ENCODE data around the gene PIM2. TPM values are rescaled to one million over a fixed set of nuclear protein-coding genes. Genes with fewer than 3 reads are reported as not detected.

Gene PIM2
- total RNA-seq, 1 donor from 2014 or later, result 5.6 TPM

DNA sequence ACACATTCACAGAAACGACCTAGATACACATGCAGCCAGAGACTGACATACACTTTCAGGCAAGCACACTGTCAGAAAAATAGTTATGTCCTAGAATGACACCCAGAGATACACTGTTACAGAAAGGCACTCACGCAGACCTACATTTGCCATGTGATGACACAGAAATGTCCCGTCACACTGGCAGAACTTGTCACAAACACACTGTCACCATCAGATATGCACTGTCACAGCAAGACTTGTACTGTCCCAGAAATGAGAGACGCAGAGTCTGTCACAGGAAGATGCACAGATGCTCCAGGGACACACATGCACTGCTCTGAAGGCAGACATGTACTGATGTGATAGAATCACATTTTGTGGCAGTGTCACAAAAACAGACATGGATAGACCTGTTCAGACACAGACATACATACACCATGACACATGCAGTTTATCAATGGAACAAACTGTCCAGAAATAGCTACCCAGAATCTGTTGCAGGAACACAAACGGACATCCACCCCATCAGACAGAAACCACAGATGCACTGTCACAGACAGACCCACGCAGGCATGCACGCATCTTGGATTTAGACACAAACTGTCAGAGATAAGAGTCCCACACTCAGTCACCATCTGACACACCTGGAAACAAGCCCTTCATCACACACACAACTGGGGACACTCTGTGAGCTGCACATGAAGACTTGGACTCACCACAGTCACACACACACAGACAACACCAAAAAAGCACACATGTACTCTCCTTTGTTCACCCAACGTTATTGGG is 1.3 kb upstream of the PIM2 start:
- H3K9me3 ChIP-seq, result no peaks in the 10 kb centered on the region
- TF ChIP-seq, protein P1, sequence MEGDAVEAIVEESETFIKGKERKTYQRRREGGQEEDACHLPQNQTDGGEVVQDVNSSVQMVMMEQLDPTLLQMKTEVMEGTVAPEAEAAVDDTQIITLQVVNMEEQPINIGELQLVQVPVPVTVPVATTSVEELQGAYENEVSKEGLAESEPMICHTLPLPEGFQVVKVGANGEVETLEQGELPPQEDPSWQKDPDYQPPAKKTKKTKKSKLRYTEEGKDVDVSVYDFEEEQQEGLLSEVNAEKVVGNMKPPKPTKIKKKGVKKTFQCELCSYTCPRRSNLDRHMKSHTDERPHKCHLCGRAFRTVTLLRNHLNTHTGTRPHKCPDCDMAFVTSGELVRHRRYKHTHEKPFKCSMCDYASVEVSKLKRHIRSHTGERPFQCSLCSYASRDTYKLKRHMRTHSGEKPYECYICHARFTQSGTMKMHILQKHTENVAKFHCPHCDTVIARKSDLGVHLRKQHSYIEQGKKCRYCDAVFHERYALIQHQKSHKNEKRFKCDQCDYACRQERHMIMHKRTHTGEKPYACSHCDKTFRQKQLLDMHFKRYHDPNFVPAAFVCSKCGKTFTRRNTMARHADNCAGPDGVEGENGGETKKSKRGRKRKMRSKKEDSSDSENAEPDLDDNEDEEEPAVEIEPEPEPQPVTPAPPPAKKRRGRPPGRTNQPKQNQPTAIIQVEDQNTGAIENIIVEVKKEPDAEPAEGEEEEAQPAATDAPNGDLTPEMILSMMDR (IDR thresholded peaks at IDR 0.05), result no peak
- H3K27me3 ChIP-seq, result no peaks in the 10 kb centered on the region
- H3K36me3 ChIP-seq, result peaks cover 11 to 20% of the 10 kb centered on the region in 2 donors
- intact Hi-C loops (cut with DNase I), result loop anchor here (1.0 to 10.0 kb wide), 5 partner anchors 37 to 385 kb away; partner anchors contain the start of genes MAGIX, OTUD5, RBM3 and TBC1D25
- H3K27ac ChIP-seq, result peak overlapping the region; percentile 74 to 91
- peaks cover 0 to 3% of the 10 kb centered on the region in 2 donors for H3K4me1 ChIP-seq
- DNase-seq (ENCODE audit: low spot score in 2 of 2), result no peak
- H3K4me3 ChIP-seq, result peak overlapping the region in 1 of 2 donors; percentile 74

DNA sequence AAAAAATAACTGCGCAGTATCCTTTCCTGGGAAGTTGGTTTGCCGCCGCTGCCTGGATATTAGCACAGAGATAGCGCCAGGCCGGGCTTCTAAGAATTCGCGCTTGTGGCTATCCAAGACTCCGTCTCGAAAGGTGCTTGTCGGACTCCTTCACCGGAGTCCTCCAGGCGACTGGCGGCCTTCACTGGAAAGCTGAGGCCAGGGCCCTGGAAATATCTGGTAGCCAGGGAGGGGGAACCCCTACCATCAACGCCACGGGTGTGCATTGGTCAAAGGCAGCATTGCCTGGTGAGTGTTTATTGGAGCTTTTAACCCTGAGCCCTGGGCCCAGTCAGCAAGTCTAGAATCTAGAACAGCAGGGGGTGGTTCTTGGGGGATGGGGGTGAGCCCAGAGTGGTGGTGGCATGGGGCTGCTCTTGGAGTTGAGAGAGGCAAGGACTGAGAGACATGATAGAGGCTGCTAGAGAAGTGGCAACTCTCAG is 577 bp upstream of the PIM2 start:
- Histone ChIP-seq H3K27ac (peak overlapping the region; percentile 74 to 91), H3K4me3 (peak overlapping the region; percentile 36 to 74), H3K9me3 (no peaks in the 10 kb centered on the region), H3K36me3 (peaks cover 11 to 17% of the 10 kb centered on the region in 2 donors), H3K4me1 (peaks cover 0 to 3% of the 10 kb centered on the region in 2 donors), H3K27me3 (no peaks in the 10 kb centered on the region)
- intact Hi-C loops (cut with DNase I), result loop anchor here (1.0 to 10.0 kb wide), 5 partner anchors 38 to 385 kb away; partner anchors contain the start of genes MAGIX, OTUD5, RBM3 and TBC1D25
- DNase-seq (ENCODE audit: low spot score in 2 of 2), result no peak
- TF ChIP-seq, protein P1 (IDR thresholded peaks at IDR 0.05), result no peak

DNA sequence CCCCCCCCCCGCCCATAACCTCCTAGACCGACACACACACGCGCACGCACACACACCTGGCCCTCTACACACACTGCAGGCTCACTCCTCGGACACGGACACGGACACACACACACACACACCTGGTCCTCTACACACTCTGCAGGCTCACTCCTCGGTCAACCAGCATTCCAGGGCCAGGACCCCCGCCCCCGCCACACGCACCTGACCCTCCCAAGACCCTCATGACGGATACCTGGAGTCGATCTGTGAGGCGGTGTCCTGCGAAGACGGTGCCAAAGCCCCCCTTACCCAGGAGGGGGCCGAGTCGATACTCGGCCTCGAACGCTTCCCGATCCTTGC is 552 bp downstream of the PIM2 start:
- Histone ChIP-seq H3K36me3 (peaks cover 5 to 6% of the 10 kb centered on the region in 2 donors), H3K4me1 (peaks cover 0 to 3% of the 10 kb centered on the region in 2 donors), H3K4me3 (peak overlapping the region; percentile 36 to 74), H3K9me3 (no peaks in the 10 kb centered on the region), H3K27me3 (no peaks in the 10 kb centered on the region), H3K27ac (peak overlapping the region; percentile 74 to 91)
- no peak for DNase-seq (ENCODE audit: low spot score in 2 of 2)
- TF ChIP-seq, protein P1 (IDR thresholded peaks at IDR 0.05), result no peak
- intact Hi-C loops (cut with DNase I), result loop anchor here (5.0 to 10.0 kb wide), 3 partner anchors 247 to 383 kb away; partner anchors contain the start of genes MAGIX, RBM3 and TBC1D25

DNA sequence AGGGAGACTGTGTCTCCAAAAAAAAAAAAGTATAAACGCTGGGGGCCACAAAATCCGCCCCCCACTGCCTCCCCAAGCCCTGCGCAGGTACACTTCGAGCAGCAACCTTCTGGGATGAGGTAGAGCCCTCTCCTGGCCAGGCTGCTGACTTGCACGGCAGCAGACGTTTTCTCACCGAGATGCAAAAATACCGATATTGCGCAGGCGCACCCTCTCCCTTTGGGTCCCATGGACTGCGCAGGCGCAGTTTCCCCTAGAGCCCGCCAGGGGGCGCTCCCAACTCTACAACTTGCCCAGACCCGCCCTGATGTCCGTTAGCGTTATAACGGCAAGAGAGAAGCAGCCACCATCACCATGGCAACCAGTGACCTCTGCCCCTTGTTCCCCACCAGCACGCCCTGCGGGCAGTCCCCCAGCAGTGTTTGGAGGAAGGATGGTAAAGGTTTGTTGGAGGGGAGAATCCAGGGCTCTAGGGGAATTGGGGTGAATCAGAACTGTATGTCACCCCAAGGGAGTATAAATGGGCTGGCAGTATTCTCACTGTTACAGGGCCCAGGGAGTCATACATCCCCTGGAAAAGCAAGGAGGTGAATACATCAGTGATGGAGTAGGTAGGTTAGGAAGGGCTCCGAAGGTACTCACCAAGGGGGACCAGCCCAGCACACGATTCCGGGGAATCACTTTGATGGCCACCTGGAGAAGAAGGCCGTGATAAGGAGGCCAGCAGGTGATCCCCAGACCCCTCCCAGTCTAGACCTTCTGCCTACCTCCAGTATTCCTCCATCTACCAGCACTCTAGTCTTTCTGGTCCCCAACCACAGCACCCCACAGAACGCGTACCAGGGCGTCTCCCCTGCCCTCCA is 1.5 kb downstream of the PIM2 start:
- peak overlapping the region; percentile 36 to 74 for H3K4me3 ChIP-seq
- peak overlapping the region; percentile 74 to 91 for H3K27ac ChIP-seq
- intact Hi-C loops (cut with DNase I), result loop anchor here (2.0 to 10.0 kb wide), 5 partner anchors 27 to 383 kb away; partner anchors contain the start of genes MAGIX, RBM3, SUV39H1 and TBC1D25
- peak; percentile 69 to 96 for DNase-seq (ENCODE audit: low spot score in 2 of 2)
- H3K4me1 ChIP-seq, result peaks cover 0 to 3% of the 10 kb centered on the region in 2 donors
- H3K36me3 ChIP-seq, result no peaks in the 10 kb centered on the region
- H3K9me3 ChIP-seq, result no peaks in the 10 kb centered on the region
- H3K27me3 ChIP-seq, result no peaks in the 10 kb centered on the region
- TF ChIP-seq, protein P1 (IDR thresholded peaks at IDR 0.05), result peak; percentile 89 to 92 (median 91)

All from ascending aorta (tissue), 2 donors.